Nucleus accumbens (tissue), 56 donors: ENCODE measurements around the gene S100A9.

ENCODE experiments used
- DNase-seq, 56 donors: peaks; one replicate each; lab custom pipeline; 2025; lab: John Stamatoyannopoulos, UW

The S100A9 gene

GRCh38 chr1:153384958-153385580, 27.4 kb downstream of the S100A9 start:
- no peak for DNase-seq

DNA sequence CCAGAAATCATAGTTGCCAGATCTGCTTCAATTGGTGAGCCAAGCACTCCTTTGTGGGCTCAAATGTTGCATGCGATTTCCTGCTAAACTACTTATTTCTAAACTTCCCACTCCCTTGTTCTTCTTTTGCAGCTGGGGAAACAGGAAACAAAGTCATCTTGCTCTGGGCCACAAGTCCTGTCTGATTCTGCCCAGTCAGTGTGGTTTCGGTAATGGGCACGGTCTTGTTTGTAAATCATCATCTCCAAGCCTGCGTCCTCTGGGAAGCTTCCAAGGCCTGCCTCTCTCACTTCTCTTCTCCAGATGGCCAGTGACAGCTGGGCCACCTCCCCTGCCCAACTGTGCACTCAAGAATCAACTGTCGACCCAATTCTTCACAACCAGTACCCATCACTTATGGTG, 28.8 kb downstream of the S100A9 start:
- peak in 8 of 56 donors; percentile 6 to 29 (median 14) for DNase-seq

DNA sequence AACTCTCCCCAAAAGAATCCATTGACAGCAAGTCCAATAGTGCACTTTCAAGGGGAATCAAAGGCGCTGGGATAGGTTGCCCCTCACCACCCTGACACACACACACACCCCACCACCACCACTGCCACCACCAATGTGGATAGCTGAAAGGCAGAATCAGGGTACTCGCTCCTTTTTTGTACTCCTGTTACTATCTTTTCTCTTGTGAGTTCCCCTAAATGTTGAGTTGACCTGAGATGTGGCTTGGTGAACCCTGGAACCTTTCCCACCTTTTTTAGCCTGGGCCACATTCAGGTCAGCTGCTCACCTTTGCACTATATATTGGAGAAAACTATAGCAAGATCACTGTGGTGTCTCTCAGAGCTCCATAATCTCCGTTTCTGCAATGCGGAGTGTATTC, 29.3 kb downstream of the S100A9 start:
- no peak for DNase-seq

DNA sequence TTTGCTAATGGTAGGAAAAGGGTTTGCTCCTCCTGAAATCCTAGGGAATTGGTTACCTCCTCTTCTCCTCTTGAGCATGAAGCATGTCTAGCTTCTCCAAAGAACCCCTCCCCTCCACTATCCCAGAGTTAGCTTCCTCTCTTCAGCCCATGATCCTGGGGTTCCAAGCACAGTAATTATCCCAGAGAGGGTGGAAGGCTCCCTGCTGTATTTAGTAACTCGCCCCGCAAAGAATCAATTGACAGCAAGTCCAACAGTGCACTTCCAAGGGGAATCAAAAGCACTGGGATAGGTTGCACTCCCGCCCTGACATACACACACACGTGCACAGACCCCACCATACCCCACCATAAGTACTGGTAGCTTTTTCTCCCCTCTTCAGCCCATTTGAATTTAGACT, 30.1 kb downstream of the S100A9 start:
- no peak for DNase-seq

DNA sequence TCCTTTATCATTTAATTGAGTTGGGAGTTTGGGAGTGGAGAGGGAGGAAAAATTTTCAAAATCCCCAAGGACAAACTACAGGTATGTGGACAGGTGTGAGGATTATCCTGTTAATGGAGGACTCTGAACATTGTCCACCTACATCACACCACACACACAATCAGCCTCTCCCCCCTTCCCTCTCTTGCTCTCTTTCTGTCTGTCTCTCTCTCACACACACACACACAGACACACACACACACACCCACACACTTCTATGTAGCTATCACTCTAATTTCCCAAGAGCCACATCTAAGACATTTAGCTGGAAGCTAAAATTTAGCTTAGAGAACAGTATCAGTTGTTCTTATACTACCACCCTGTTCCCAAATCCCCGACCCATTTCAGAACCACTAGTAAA, 31.7 kb downstream of the S100A9 start:
- no peak for DNase-seq

DNA sequence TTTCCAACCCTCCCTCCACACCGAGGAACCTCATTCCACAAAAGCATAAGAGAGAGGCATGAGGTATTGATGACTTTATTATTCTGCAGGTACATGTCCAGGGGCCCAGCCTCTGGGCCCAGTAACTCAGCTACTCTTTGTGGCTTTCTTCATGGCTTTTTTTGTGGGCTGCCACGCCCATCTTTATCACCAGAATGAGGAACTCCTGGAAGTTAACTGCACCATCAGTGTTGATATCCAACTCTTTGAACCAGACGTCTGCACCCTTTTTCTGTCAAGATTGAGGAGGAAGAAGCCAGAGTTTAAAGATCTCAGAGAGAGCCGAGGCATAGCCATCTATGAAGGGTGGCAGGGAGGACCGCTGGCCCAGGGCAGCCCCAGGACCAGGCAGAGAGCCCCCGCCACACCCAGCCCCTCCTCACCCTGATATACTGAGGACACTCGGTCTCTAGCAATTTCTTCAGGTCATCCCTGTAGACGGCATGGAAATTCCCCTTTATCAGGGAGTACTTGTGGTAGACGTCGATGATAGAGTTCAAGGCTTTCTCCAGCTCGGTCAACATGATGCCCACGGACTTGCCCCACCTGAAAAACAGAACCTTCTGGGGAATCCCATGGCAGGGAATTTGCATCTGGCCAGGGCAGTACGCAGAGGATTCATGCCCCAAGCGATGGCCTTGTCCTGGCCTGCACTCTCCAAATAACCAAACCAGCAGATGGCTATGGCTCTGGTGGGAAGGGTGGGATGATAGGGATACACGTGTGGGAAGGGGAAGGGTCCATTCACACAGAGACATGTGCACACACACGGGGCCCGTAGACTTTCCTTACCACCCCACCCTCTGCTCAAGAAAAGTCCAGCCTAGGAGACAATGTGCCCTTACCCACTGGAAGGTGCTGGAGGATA, 32.6 kb downstream of the S100A9 start:
- DNase-seq: no peak

DNA sequence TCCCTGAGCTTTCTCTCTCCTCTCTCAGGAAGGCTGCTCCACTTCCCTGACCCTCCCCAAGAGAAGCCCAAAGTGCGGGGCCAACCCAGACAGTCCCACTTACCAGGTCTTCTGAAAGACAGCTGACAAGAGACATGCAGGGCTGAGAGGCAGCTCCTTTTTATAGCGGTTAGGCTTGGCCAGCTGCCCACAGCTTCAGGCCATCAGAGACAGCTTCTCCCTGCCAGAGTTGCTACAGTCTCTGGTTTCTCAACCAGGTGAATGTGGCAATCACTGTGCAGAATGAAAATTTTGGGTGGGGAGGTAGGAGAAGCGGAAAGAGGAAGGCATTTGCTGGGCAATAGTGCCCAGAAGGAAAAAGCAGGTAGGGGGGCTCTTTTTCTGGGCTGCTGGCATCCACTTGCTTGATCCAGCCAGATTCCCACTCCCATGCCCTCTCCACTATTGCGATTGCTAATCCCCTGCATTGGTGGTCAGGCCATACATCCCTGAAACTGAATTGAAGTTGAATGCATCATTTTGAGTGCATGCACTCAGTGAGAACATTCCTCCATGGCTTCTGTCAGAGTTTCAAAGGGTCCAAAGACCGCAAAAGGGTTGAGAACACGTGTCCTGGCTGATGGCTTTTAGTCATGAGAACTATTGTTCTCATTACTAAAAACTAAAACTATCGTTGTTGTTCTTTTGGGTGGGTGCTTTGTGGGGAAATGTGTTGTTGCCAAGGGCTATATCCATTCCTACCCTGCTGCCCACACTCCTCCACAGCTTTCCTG, 33.5 kb downstream of the S100A9 start, which contains the start of gene S100A8:
S100A8 (minus strand) TSS at position 136 of the 773 bp plus-strand sequence. CDS start 538 bp downstream, outside the sequence.
- DNase-seq: peak in 2 of 56 donors; percentile 5 to 17

- no peak for DNase-seq
Measured at GRCh38 chr1:153392258-153392657, 34.6 kb downstream of the S100A9 start.

GRCh38 chr1:153392822-153393221, 35.2 kb downstream of the S100A9 start:
- no peak for DNase-seq

DNA sequence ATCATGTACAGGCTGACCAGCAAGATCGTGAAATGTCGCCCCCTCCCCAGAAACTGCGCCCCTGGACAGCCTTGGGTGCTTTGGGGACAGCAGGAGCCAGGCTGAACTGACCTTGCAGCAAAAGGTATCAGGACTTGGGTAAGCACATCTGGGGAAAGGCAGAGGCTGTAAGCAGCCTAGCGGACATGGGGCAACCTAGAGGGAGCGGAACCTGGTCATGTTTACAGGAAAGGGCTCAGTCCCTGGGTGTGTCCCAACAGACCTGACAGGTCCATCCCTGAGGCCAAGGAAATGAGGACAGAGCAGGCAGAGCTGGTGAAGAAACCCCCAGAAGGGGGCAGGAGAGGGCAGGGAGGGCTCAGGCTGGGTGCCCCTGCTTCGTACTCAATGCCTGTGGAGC, 36.3 kb downstream of the S100A9 start:
- DNase-seq: no peak

- DNase-seq: no peak
Measured at GRCh38 chr1:153394391-153394790, 36.7 kb downstream of the S100A9 start.

DNA sequence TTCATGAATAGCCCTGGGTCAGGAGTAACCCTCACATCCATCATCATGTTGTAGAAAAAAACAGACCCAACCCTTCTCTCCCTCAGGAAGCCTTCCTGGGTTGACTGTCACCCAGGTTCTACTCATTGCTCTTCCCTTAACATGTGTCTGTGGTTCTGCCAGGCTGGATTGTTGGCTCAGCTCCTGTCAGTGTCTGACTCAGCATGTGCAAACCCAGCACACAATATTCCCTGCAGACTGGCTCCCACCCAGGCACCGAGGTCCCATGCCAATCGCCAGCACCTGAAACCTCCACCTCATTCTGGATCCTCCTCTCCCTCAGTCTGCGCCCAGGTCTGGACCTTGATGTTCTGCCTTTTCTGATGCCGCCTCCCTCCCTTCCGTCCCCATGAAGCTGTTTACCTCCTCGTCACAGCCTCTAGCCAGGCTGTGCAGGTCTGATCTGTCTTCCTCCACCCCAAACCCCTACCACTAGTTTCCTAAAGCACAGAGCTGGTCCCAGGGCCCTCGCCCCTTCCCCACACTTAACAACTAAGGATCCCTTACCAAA, 37.6 kb downstream of the S100A9 start:
- no peak for DNase-seq

GRCh38 chr1:153395776-153396175, 38.1 kb downstream of the S100A9 start:
- no peak for DNase-seq

GRCh38 chr1:153396461-153396860, 38.8 kb downstream of the S100A9 start:
- no peak for DNase-seq

DNA sequence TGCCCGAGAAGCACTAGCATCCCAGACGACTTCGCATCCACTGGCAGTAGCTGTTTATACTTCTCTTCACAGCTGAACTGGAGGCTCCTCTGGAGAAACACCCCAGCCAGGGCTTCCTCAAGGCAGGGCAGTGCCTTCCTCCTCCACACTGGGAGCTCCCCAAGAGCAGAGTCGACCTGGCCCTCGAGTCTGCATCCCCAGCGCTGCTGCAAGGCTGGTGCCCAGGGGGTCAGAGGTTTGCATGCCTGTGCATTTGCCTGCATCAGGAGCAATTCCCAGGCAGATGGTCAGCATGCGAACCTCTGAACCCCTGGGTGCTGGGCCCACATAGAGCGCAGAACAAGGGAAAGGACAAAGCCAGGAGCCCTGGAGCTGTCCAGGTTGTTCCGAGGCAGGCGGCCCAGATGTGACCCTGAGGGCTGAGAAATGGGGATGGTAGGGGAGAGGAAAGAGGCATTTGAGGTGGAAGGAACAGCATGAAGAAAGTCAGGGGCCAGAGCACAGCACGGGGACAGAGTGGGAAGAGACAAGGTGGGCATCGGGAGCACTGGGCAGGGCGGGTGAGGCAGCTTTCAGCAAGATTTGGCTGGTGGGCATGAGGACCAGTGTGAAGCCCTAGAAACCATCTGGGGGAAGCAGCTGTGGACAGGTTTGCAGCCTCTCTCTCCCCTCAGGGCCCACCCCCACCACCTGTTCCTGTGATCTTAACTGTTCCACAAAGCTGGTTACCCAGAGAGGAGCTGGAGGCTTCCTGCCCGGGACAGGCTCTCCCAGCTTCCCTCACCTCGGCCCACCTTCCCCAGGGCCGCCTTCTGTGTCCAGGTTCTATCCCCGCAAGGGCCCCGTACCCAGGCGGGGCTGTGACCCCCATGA, 39.6 kb downstream of the S100A9 start:
- DNase-seq: no peak

- no peak for DNase-seq
Measured at GRCh38 chr1:153397924-153398651, 40.4 kb downstream of the S100A9 start.

DNA sequence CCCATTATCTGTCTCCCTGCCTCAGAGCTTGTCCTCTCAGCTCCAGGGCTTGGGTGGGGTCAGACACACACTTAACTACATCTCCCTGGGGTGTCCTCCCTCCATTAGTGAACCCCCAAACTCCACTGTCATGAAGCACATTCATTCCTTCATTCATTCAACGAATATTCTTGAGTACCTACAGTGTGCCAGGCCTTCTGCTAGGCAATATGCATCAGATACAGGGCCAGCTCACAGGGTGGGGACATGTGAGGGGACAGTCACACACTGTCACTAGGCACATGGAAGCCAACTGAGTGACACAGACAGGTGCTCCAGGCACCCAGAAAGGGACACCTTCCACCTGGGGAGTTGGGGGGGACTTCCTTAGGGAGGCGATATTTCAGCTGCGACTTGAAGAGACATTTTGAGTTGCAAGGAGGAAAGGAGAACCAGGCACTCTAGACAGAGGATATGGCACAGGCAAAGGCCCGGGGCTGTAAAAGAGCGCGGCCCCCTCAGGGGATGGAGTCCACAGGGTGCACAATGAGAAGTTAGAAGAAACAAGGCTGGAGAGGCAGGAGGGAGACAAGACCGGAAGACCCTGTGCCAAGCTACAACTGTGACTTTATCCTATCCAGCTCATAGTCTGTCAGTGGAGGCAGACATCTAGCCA, 41.9 kb downstream of the S100A9 start:
- no peak for DNase-seq

DNA sequence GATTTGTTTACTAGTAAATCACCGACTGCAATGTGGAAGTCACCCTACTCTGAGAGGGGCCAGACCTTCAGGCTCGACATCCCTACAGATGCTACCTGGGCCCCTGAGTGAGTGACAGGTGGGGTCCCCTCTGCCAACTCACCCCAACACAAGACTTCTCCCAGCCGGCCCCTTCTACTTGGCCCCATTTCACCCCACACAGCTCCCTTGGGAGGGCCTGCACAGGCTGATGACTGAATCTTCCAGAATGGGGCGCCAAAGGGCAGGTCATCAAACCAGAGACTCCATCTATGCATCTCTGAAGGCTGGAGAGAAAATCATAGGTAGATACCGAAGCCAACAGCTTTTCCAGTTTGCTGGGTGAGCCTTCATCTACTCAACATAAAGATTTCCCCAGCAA, 42.6 kb downstream of the S100A9 start:
- DNase-seq: no peak

GRCh38 chr1:153401461-153401860, 43.8 kb downstream of the S100A9 start:
- no peak for DNase-seq
